MM.1S (cell line): ENCODE data around the gene MACROD1.

ENCODE experiments used
- DNase-seq: peaks from one replicate; pipeline ENCODE4 v3.0.0-alpha.2; 2015
- H2AFZ ChIP-seq: fragments of 300-600 bp; sonication (generic); 2 replicates; pipeline ENCODE4 v1.6.0; 2016; ENCODE audit warnings: antibody characterized with exemption, low read length
- H3F3A ChIP-seq: fragments of 300-600 bp; sonication (generic); 2 replicates; pipeline ENCODE4 v1.6.1; 2016; ENCODE audit warnings: mild to moderate bottlenecking, antibody characterized with exemption, low read length, moderate library complexity, mixed read lengths; ENCODE audit not compliant: insufficient read depth
- H3K27ac ChIP-seq: fragments of 300-600 bp; sonication (generic); 2 replicates; pipeline ENCODE4 v1.5.1; 2016; ENCODE audit warnings: mild to moderate bottlenecking, low read length
- H3K27me3 ChIP-seq: fragments of 300-600 bp; sonication (generic); replicated peaks from 2 replicates; pipeline ENCODE4 v1.6.0; 2016; ENCODE audit warnings: low read length; ENCODE audit not compliant: insufficient read depth
- H3K36me3 ChIP-seq: fragments of 300-600 bp; sonication (generic); replicated peaks from 2 replicates; pipeline ENCODE4 v1.6.1; 2016; ENCODE audit warnings: mild to moderate bottlenecking, low read length, mixed read lengths; ENCODE audit not compliant: insufficient read depth
- H3K4me1 ChIP-seq: fragments of 300-600 bp; sonication (generic); 2 replicates; pipeline ENCODE4 v1.6.1; 2016; ENCODE audit warnings: low read length, mixed read lengths
- H3K4me2 ChIP-seq: fragments of 300-600 bp; sonication (generic); 2 replicates; pipeline ENCODE4 v1.6.0; 2016; ENCODE audit warnings: low read depth, low read length
- H3K4me3 ChIP-seq: fragments of 300-600 bp; sonication (generic); 2 replicates; pipeline ENCODE4 v1.5.1; 2016; ENCODE audit warnings: low read length, mixed read lengths
- H3K79me2 ChIP-seq: fragments of 300-600 bp; sonication (generic); 2 replicates; pipeline ENCODE4 v1.6.1; 2016; ENCODE audit warnings: mixed run types, low read length, mixed read lengths
- H3K9ac ChIP-seq: fragments of 300-600 bp; sonication (generic); 2 replicates; pipeline ENCODE4 v1.6.1; 2016; ENCODE audit warnings: low read length, mixed read lengths
- H3K9me2 ChIP-seq: fragments of 300-600 bp; sonication (generic); replicated peaks from 2 replicates; pipeline ENCODE4 v1.6.1; 2016; ENCODE audit warnings: mild to moderate bottlenecking, low read length, mixed read lengths; ENCODE audit not compliant: insufficient read depth
- H3K9me3 ChIP-seq: fragments of 300-600 bp; sonication (generic); replicated peaks from 2 replicates; pipeline ENCODE4 v1.6.1; 2016; ENCODE audit warnings: mild to moderate bottlenecking, low read length, mixed read lengths; ENCODE audit not compliant: insufficient read depth
- H4K20me1 ChIP-seq: fragments of 300-600 bp; sonication (generic); 2 replicates; pipeline ENCODE4 v1.6.1; 2016; ENCODE audit warnings: mild to moderate bottlenecking, low read length, moderate library complexity, mixed read lengths; ENCODE audit not compliant: insufficient read depth
- EZH2 ChIP-seq: fragments of 300-600 bp; sonication (generic); optimal IDR thresholded peaks from 2 replicates; pipeline ENCODE3; 2017; ENCODE audit warnings: low read depth, mild to moderate bottlenecking, antibody characterized with exemption, low read length, mixed read lengths
- EZH2phosphoT487 ChIP-seq: fragments of 300-600 bp; sonication (generic); IDR thresholded peaks from 2 replicates; pipeline ENCODE4 v1.6.1; 2018; ENCODE audit warnings: antibody characterized with exemption, low read length
- TF ChIP-seq, protein P1 (sequence below): fragments of 300-600 bp; sonication (generic); IDR thresholded peaks from 2 replicates; pipeline ENCODE4 v1.5.1; 2016; ENCODE audit warnings: antibody characterized with exemption, low read length, mixed read lengths

The MACROD1 gene

GRCh38 chr11:64023712-64024710 lies 141.9 kb downstream of the MACROD1 start:
- Histone ChIP-seq H4K20me1 (no peaks in the 10 kb centered on the region), H3K27me3 (no peaks in the 10 kb centered on the region), H3K9me2 (no peaks in the 10 kb centered on the region), H3K4me1 (no peaks in the 10 kb centered on the region), H2AFZ (no peak overlapping the region), H3K4me2 (no peak overlapping the region), H3F3A (no peaks in the 10 kb centered on the region), H3K36me3 (no peaks in the 10 kb centered on the region), H3K79me2 (no peaks in the 10 kb centered on the region), H3K9ac (no peak overlapping the region), H3K4me3 (no peak overlapping the region), H3K9me3 (no peaks in the 10 kb centered on the region), H3K27ac (no peak overlapping the region)
- no peak for DNase-seq
- TF ChIP-seq EZH2phosphoT487, result no peak
- no peak for TF ChIP-seq EZH2
- TF ChIP-seq, protein P1, sequence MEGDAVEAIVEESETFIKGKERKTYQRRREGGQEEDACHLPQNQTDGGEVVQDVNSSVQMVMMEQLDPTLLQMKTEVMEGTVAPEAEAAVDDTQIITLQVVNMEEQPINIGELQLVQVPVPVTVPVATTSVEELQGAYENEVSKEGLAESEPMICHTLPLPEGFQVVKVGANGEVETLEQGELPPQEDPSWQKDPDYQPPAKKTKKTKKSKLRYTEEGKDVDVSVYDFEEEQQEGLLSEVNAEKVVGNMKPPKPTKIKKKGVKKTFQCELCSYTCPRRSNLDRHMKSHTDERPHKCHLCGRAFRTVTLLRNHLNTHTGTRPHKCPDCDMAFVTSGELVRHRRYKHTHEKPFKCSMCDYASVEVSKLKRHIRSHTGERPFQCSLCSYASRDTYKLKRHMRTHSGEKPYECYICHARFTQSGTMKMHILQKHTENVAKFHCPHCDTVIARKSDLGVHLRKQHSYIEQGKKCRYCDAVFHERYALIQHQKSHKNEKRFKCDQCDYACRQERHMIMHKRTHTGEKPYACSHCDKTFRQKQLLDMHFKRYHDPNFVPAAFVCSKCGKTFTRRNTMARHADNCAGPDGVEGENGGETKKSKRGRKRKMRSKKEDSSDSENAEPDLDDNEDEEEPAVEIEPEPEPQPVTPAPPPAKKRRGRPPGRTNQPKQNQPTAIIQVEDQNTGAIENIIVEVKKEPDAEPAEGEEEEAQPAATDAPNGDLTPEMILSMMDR, result no peak

DNA sequence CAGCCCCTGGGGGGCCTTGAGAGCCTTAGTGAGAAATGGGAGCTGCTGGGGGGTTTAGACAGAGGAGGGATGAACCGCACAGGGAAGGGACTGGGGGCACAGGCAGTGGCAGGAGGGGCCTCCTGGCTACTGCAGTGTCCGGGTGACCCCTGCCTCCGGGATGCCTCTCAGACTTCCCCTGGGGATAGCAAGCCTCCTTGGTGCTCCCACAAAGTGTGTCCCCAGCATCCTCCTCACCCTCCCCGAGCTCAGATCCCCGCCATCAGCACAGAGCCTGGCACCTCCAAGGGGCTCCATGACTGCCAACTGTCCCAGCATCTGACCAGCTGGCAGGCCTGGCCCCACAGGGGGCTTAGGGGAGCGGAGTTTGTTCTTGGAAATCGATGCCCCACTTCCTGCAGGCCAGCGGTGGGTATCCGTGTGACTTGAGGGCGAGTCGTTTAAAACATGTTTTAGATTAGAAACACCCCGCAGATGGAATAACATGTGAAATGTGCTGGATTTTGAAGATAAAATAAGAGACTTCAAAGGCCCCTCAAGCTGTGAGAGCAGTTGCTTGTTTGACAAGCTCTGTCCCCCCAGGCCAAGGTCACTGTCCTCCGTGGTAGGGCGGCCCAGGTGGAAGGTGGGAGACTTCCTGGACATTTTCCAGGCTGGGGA lies 143.7 kb downstream of the MACROD1 start:
- Histone ChIP-seq H4K20me1 (no peaks in the 10 kb centered on the region), H3K9ac (no peak overlapping the region), H3K27ac (no peak overlapping the region), H3K36me3 (no peaks in the 10 kb centered on the region), H3K9me2 (no peaks in the 10 kb centered on the region), H3K4me2 (no peak overlapping the region), H3K9me3 (no peaks in the 10 kb centered on the region), H3K27me3 (no peaks in the 10 kb centered on the region), H2AFZ (no peak overlapping the region), H3F3A (no peaks in the 10 kb centered on the region), H3K4me3 (no peak overlapping the region), H3K79me2 (no peaks in the 10 kb centered on the region), H3K4me1 (no peaks in the 10 kb centered on the region)
- DNase-seq, result no peak
- TF ChIP-seq, protein P1, result no peak
- TF ChIP-seq EZH2phosphoT487 (no peak), EZH2 (no peak)

GRCh38 chr11:64021757-64022093 lies 144.2 kb downstream of the MACROD1 start:
- Histone ChIP-seq H3K79me2 (no peaks in the 10 kb centered on the region), H3K9ac (no peak overlapping the region), H2AFZ (no peak overlapping the region), H3K27me3 (no peaks in the 10 kb centered on the region), H3K9me3 (no peaks in the 10 kb centered on the region), H3K27ac (no peak overlapping the region), H4K20me1 (no peaks in the 10 kb centered on the region), H3K9me2 (no peaks in the 10 kb centered on the region), H3K4me2 (no peak overlapping the region), H3K36me3 (no peaks in the 10 kb centered on the region), H3K4me1 (no peaks in the 10 kb centered on the region), H3F3A (no peaks in the 10 kb centered on the region), H3K4me3 (no peak overlapping the region)
- TF ChIP-seq EZH2, result no peak
- no peak for TF ChIP-seq EZH2phosphoT487
- TF ChIP-seq, protein P1, result no peak
- DNase-seq, result no peak
